AG10803 (cell line): ENCODE measurements around the gene ACSS1.

Experiments used
- DNase-seq: peaks from one replicate; pipeline ENCODE4 v3.0.0; 2010; ENCODE audit warnings: low read depth
- H3K4me3 ChIP-seq: 2 replicates; pipeline ENCODE4 v1.5.1; 2011; ENCODE audit warnings: mild to moderate bottlenecking, low read length, control low read depth
- TF ChIP-seq, protein P1 (sequence below): conservative IDR thresholded peaks from 2 replicates; pipeline ENCODE4 v1.5.1; 2011; ENCODE audit warnings: mild to moderate bottlenecking, low read length, control low read depth, inconsistent platforms

Gene ACSS1

DNA sequence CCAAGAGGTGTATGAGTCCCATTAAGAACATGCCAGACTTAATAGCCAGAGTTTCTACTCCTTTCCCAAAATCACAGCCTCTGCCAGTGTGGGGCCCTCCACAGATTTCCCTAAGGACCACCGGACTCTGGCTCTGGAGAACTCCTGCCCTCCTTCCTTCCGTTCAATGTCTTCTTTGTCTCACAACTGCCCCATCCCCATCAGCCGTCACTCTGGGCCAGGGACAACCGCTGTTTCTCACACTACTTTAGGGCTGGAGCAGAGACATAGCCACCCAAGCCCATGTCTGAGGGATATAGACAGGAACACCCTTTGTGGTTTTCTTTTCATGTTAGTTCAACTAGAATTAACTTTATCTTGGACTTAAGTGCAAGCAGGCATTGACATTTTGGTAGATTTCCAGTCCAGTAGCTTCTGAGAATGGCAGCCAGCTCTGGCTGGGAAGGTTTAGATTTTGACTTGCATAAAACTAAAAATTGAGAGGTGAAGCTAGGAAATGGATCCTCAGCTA is 6.7 kb upstream of the ACSS1 start:
- no peak overlapping the region for H3K4me3 ChIP-seq
- TF ChIP-seq, protein P1, sequence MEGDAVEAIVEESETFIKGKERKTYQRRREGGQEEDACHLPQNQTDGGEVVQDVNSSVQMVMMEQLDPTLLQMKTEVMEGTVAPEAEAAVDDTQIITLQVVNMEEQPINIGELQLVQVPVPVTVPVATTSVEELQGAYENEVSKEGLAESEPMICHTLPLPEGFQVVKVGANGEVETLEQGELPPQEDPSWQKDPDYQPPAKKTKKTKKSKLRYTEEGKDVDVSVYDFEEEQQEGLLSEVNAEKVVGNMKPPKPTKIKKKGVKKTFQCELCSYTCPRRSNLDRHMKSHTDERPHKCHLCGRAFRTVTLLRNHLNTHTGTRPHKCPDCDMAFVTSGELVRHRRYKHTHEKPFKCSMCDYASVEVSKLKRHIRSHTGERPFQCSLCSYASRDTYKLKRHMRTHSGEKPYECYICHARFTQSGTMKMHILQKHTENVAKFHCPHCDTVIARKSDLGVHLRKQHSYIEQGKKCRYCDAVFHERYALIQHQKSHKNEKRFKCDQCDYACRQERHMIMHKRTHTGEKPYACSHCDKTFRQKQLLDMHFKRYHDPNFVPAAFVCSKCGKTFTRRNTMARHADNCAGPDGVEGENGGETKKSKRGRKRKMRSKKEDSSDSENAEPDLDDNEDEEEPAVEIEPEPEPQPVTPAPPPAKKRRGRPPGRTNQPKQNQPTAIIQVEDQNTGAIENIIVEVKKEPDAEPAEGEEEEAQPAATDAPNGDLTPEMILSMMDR, result no peak
- no peak for DNase-seq

DNA sequence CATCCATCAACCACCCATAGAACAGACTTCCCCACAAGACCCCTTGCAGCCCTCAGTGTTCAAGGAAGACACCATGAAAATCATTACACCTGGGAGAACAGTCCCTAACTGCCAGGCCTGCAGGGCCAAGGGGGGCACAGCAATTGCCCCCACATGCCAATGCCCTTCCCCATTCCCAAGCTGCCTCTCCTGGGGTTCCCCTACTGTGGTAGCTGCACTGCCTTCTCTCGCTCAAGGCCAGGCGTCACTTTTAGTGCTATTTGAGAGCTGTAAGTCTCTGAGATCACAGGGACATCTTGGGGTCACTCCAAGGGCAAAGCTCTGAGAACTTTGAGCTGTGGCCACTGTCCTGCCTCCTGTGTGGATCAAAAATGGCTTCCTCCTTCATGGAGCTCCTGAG is 6.0 kb upstream of the ACSS1 start:
- no peak for DNase-seq
- no peak overlapping the region for H3K4me3 ChIP-seq
- TF ChIP-seq, protein P1, result no peak

DNA sequence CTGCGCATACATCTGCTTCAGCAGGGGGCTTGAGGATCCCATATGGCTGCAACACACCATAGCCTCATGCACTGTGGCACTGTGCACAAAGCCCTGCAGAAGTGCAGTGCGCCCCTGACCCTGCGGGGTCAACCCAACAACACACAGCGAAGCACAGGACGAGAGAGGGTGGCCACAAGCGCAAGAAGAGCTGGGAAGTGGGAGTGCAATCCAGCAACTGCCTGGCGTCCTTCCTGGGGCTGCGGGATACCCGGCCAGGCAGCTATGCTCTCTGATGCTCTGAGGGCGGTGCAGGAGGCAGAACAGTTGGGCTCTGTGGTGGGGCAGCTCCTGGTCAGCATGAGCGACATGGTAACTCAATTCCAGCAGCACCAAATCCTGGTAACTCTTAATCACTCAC is 5.6 kb upstream of the ACSS1 start:
- H3K4me3 ChIP-seq, result no peak overlapping the region
- DNase-seq, result no peak
- TF ChIP-seq, protein P1, result no peak

DNA sequence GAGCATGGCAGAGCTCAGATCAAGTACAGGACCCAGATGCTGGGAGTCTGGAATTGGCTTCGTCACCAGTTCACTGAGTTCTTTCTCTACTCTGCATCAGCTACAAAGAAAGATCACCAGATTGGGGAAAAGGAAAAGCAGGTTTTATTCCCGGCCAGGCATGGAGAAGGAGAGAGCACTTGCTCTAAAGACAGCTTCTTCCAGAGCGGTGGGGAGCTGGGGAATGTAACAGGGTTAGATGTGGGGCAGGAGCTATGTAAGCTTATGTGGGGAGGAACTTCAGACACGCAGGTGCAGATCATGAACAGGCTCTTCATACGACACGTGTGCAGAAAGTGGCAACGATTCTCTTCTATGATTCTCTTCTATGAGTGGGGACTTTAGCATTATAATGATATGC is 4.9 kb upstream of the ACSS1 start:
- TF ChIP-seq, protein P1, result no peak
- no peak overlapping the region for H3K4me3 ChIP-seq
- DNase-seq, result no peak

DNA sequence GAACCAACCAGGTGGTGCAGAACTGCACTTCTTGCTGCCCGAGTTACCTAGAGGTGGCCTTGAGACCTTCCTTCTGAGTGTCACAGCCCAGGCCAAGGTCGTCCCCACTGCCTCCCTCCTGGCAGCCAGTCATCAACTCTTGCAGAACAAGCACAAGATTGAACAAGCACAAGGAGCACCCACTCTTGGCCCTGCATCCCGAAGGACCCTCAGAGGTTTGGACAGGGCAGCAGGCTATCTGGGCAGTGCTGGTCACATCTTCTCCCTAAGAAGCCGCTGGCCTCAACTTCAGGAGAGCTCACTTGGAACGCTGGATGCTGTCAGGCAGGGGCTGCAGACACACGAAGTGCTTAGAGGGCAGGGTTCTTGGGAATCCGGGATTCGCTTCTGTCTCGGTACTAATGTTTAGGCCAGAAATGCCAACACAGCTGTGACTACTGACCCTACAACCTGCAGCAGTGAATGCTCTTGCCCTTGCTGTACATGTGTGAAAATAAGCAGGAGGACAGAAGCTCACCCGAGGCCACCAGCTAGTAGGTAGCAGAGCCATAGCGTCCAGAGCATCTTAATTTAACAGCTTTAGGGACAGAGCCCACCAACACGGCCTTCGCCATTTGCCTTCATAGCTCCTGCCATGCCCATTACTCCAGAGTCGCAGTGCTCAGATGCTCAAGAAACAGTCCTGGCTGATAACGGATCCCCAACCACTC is 4.0 kb upstream of the ACSS1 start:
- TF ChIP-seq, protein P1, result no peak
- DNase-seq, result no peak
- no peak overlapping the region for H3K4me3 ChIP-seq

DNA sequence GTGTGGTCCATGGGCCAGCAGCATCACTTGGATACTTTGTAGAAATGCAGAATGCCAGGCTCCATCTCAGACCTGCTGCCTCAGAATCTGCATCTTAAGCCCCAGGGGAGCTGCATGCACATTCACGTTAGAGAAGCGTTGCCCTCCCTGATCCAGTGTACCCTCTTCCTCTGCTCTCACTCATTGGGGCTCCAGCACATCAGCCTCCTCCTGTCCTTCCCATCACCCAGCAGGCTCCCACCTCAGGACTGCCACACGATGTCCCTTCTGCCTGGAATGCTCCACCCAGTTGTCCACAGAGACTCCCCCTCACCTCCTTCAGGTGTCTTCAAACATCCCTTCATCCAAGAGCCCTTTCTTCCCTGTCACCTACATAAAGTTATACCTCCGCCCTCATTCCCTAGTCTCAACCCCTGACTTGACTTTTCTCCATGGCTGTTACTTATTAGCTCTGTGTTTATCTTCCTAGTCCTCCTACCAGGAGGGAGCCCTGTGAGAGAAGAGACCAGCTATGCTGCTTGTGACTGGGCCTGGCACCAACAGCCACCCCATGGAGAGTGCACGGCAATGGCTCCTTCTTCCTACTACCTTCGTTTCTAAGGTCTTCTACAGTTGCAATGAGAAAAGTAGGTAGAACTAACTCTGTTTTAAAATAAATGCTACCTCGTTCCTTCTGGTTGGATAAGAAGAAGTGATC is 3.3 kb upstream of the ACSS1 start:
- no peak overlapping the region for H3K4me3 ChIP-seq
- no peak for DNase-seq
- TF ChIP-seq, protein P1, result no peak
